G401.6 (cell line): ENCODE measurements around the gene CREB3L4.
"Not testable (repeated sequence)": the region's sequence is repeated elsewhere in the genome, so short reads cannot be mapped to it uniquely, and the experiment has no call there.

Experiments
- FAIRE-seq: peaks from 2 replicates; lab custom pipeline; 2012; peaks lifted over from hg19 to GRCh38; lab: Jason Lieb, UNC

Gene CREB3L4

GRCh38 chr1:153985941-153986761 is 18.4 kb downstream of the CREB3L4 start, which contains the start of gene RAB13:
RAB13 (minus strand) TSS chr1:153986339; CDS start chr1:153986236, 103 bp downstream.
- FAIRE-seq: no peak

- FAIRE-seq: no peak
These were observed 19.9 kb downstream of the CREB3L4 start for GRCh38 chr1:153987621-153988020.

- FAIRE-seq: peak; percentile 97
These were observed 22.9 kb downstream of the CREB3L4 start, which contains the start of gene RPS27 for GRCh38 chr1:153990468-153991150. RPS27 (plus strand) TSS chr1:153990762; CDS start chr1:153990797, 35 bp downstream.

- FAIRE-seq: no peak
These were observed 23.5 kb downstream of the CREB3L4 start for GRCh38 chr1:153991151-153991630.

GRCh38 chr1:153991806-153992205 is 24.1 kb downstream of the CREB3L4 start:
- FAIRE-seq: no peak

GRCh38 chr1:153995202-153995601 is 27.5 kb downstream of the CREB3L4 start:
- FAIRE-seq: no peak

GRCh38 chr1:153995640-153996039 is 27.9 kb downstream of the CREB3L4 start:
- no peak for FAIRE-seq

- FAIRE-seq: not testable (repeated sequence)
These were observed 29.2 kb downstream of the CREB3L4 start for GRCh38 chr1:153996882-153997281.

GRCh38 chr1:154000420-154000819 is 32.7 kb downstream of the CREB3L4 start:
- no peak for FAIRE-seq

- FAIRE-seq: no peak
These were observed 38.4 kb downstream of the CREB3L4 start for GRCh38 chr1:154006136-154006535.

GRCh38 chr1:154012129-154012528 is 44.4 kb downstream of the CREB3L4 start:
- no peak for FAIRE-seq

- not testable (repeated sequence) for FAIRE-seq
These were observed 44.8 kb downstream of the CREB3L4 start for GRCh38 chr1:154012543-154012942.

GRCh38 chr1:154014154-154014907 is 46.6 kb downstream of the CREB3L4 start:
- FAIRE-seq: no peak

- no peak for FAIRE-seq
These were observed 51.6 kb downstream of the CREB3L4 start for GRCh38 chr1:154019269-154019668.

- FAIRE-seq: no peak
These were observed 52.2 kb downstream of the CREB3L4 start for GRCh38 chr1:154019940-154020339.
